ENCODE measurements around the gene RAD52.
A peak's percentile ranks its signal among the peaks of the same experiment; 100 is the strongest.

RAD52 gene

GRCh38 chr12:988646-989045, 39.2 kb upstream of the RAD52 start:
- DNase-seq (ENCODE audit: low read depth): peak; percentile 14

GRCh38 chr12:981961-982360, 32.5 kb upstream of the RAD52 start:
- no peaks in the 10 kb centered on the region for H3K27me3 ChIP-seq (replicated peaks; ENCODE audit: control insufficient read depth, insufficient read depth, low read length)
- H3K4me3 ChIP-seq (ENCODE audit: low read length): no peak overlapping the region
- no peak overlapping the region for H3K9ac ChIP-seq (ENCODE audit: low read length)
- H3K36me3 ChIP-seq (ENCODE audit: control insufficient read depth, insufficient read depth, low read length, severe bottlenecking): no peaks in the 10 kb centered on the region
- H3K9me3 ChIP-seq (ENCODE audit: control insufficient read depth, low read length): no peaks in the 10 kb centered on the region
- DNase-seq (ENCODE audit: low read depth): peak; percentile 22
- peaks cover 11% of the 10 kb centered on the region for H3K4me1 ChIP-seq (ENCODE audit: control insufficient read depth, insufficient read depth, low read length)

More at GRCh38 chr12:988646-989045, 39.2 kb upstream of the RAD52 start:
- Histone ChIP-seq H3K36me3 (ENCODE audit: control insufficient read depth, insufficient read depth, low read length, severe bottlenecking) (no peaks in the 10 kb centered on the region), H3K4me3 (ENCODE audit: low read length) (peak overlapping the region; percentile 94), H3K9ac (ENCODE audit: low read length) (peak overlapping the region; percentile 99), H3K4me1 (ENCODE audit: control insufficient read depth, insufficient read depth, low read length) (peaks cover 38% of the 10 kb centered on the region), H3K27me3 (replicated peaks; ENCODE audit: control insufficient read depth, insufficient read depth, low read length) (no peaks in the 10 kb centered on the region), H3K9me3 (ENCODE audit: control insufficient read depth, low read length) (no peaks in the 10 kb centered on the region)

GRCh38 chr12:981176-981828, 31.8 kb upstream of the RAD52 start:
- Histone ChIP-seq H3K4me1 (ENCODE audit: control insufficient read depth, insufficient read depth, low read length) (peaks cover 11% of the 10 kb centered on the region), H3K9ac (ENCODE audit: low read length) (no peak overlapping the region), H3K36me3 (ENCODE audit: control insufficient read depth, insufficient read depth, low read length, severe bottlenecking) (no peaks in the 10 kb centered on the region), H3K9me3 (ENCODE audit: control insufficient read depth, low read length) (no peaks in the 10 kb centered on the region), H3K4me3 (ENCODE audit: low read length) (no peak overlapping the region), H3K27me3 (replicated peaks; ENCODE audit: control insufficient read depth, insufficient read depth, low read length) (no peaks in the 10 kb centered on the region)
- no peak for DNase-seq (ENCODE audit: low read depth)

- Histone ChIP-seq H3K9me3 (ENCODE audit: control insufficient read depth, low read length) (no peaks in the 10 kb centered on the region), H3K4me1 (ENCODE audit: control insufficient read depth, insufficient read depth, low read length) (peaks cover 11% of the 10 kb centered on the region), H3K36me3 (ENCODE audit: control insufficient read depth, insufficient read depth, low read length, severe bottlenecking) (peaks cover 3% of the 10 kb centered on the region), H3K27me3 (replicated peaks; ENCODE audit: control insufficient read depth, insufficient read depth, low read length) (no peaks in the 10 kb centered on the region), H3K9ac (ENCODE audit: low read length) (no peak overlapping the region), H3K4me3 (ENCODE audit: low read length) (no peak overlapping the region)
- DNase-seq (ENCODE audit: low read depth): no peak
Observed at GRCh38 chr12:979349-979748, 29.9 kb upstream of the RAD52 start.

GRCh38 chr12:977156-977555, 27.7 kb upstream of the RAD52 start:
- no peaks in the 10 kb centered on the region for H3K27me3 ChIP-seq (replicated peaks; ENCODE audit: control insufficient read depth, insufficient read depth, low read length)
- H3K9ac ChIP-seq (ENCODE audit: low read length): no peak overlapping the region
- no peak overlapping the region for H3K4me3 ChIP-seq (ENCODE audit: low read length)
- H3K4me1 ChIP-seq (ENCODE audit: control insufficient read depth, insufficient read depth, low read length): peaks cover 8% of the 10 kb centered on the region
- no peaks in the 10 kb centered on the region for H3K9me3 ChIP-seq (ENCODE audit: control insufficient read depth, low read length)
- peaks cover 3% of the 10 kb centered on the region for H3K36me3 ChIP-seq (ENCODE audit: control insufficient read depth, insufficient read depth, low read length, severe bottlenecking)
- DNase-seq (ENCODE audit: low read depth): no peak

GRCh38 chr12:976644-977043, 27.1 kb upstream of the RAD52 start:
- Histone ChIP-seq H3K9ac (ENCODE audit: low read length) (no peak overlapping the region), H3K4me1 (ENCODE audit: control insufficient read depth, insufficient read depth, low read length) (peaks cover 3% of the 10 kb centered on the region), H3K9me3 (ENCODE audit: control insufficient read depth, low read length) (no peaks in the 10 kb centered on the region), H3K36me3 (ENCODE audit: control insufficient read depth, insufficient read depth, low read length, severe bottlenecking) (peaks cover 3% of the 10 kb centered on the region), H3K4me3 (ENCODE audit: low read length) (no peak overlapping the region), H3K27me3 (replicated peaks; ENCODE audit: control insufficient read depth, insufficient read depth, low read length) (no peaks in the 10 kb centered on the region)
- DNase-seq (ENCODE audit: low read depth): no peak

- no peak for DNase-seq (ENCODE audit: low read depth)
- no peak overlapping the region for H3K4me3 ChIP-seq (ENCODE audit: low read length)
Observed at GRCh38 chr12:974271-974862, 24.9 kb upstream of the RAD52 start.

GRCh38 chr12:971991-972390, 22.5 kb upstream of the RAD52 start:
- Histone ChIP-seq H3K36me3 (ENCODE audit: control insufficient read depth, insufficient read depth, low read length, severe bottlenecking) (peaks cover 3% of the 10 kb centered on the region), H3K27me3 (replicated peaks; ENCODE audit: control insufficient read depth, insufficient read depth, low read length) (no peaks in the 10 kb centered on the region), H3K9ac (ENCODE audit: low read length) (no peak overlapping the region), H3K9me3 (ENCODE audit: control insufficient read depth, low read length) (no peaks in the 10 kb centered on the region), H3K4me3 (ENCODE audit: low read length) (no peak overlapping the region), H3K4me1 (ENCODE audit: control insufficient read depth, insufficient read depth, low read length) (no peaks in the 10 kb centered on the region)
- DNase-seq (ENCODE audit: low read depth): no peak

More at GRCh38 chr12:974271-974862, 24.9 kb upstream of the RAD52 start:
- H3K4me1 ChIP-seq (ENCODE audit: control insufficient read depth, insufficient read depth, low read length): no peaks in the 10 kb centered on the region
- H3K27me3 ChIP-seq (replicated peaks; ENCODE audit: control insufficient read depth, insufficient read depth, low read length): no peaks in the 10 kb centered on the region
- H3K9me3 ChIP-seq (ENCODE audit: control insufficient read depth, low read length): no peaks in the 10 kb centered on the region
- peaks cover 3% of the 10 kb centered on the region for H3K36me3 ChIP-seq (ENCODE audit: control insufficient read depth, insufficient read depth, low read length, severe bottlenecking)
- no peak overlapping the region for H3K9ac ChIP-seq (ENCODE audit: low read length)

GRCh38 chr12:969821-970220, 20.3 kb upstream of the RAD52 start:
- Histone ChIP-seq H3K27me3 (replicated peaks; ENCODE audit: control insufficient read depth, insufficient read depth, low read length) (no peaks in the 10 kb centered on the region), H3K4me1 (ENCODE audit: control insufficient read depth, insufficient read depth, low read length) (no peaks in the 10 kb centered on the region), H3K4me3 (ENCODE audit: low read length) (no peak overlapping the region), H3K9ac (ENCODE audit: low read length) (no peak overlapping the region), H3K9me3 (ENCODE audit: control insufficient read depth, low read length) (no peaks in the 10 kb centered on the region), H3K36me3 (ENCODE audit: control insufficient read depth, insufficient read depth, low read length, severe bottlenecking) (peaks cover 3% of the 10 kb centered on the region)
- DNase-seq (ENCODE audit: low read depth): no peak

GRCh38 chr12:968545-968944, 19.1 kb upstream of the RAD52 start:
- Histone ChIP-seq H3K9ac (ENCODE audit: low read length) (no peak overlapping the region), H3K27me3 (replicated peaks; ENCODE audit: control insufficient read depth, insufficient read depth, low read length) (no peaks in the 10 kb centered on the region), H3K9me3 (ENCODE audit: control insufficient read depth, low read length) (no peaks in the 10 kb centered on the region), H3K4me1 (ENCODE audit: control insufficient read depth, insufficient read depth, low read length) (no peaks in the 10 kb centered on the region), H3K36me3 (ENCODE audit: control insufficient read depth, insufficient read depth, low read length, severe bottlenecking) (no peaks in the 10 kb centered on the region), H3K4me3 (ENCODE audit: low read length) (no peak overlapping the region)
- DNase-seq (ENCODE audit: low read depth): no peak

GRCh38 chr12:967641-968040, 18.1 kb upstream of the RAD52 start:
- no peaks in the 10 kb centered on the region for H3K27me3 ChIP-seq (replicated peaks; ENCODE audit: control insufficient read depth, insufficient read depth, low read length)
- H3K9ac ChIP-seq (ENCODE audit: low read length): no peak overlapping the region
- no peaks in the 10 kb centered on the region for H3K9me3 ChIP-seq (ENCODE audit: control insufficient read depth, low read length)
- no peaks in the 10 kb centered on the region for H3K4me1 ChIP-seq (ENCODE audit: control insufficient read depth, insufficient read depth, low read length)
- no peak overlapping the region for H3K4me3 ChIP-seq (ENCODE audit: low read length)
- H3K36me3 ChIP-seq (ENCODE audit: control insufficient read depth, insufficient read depth, low read length, severe bottlenecking): no peaks in the 10 kb centered on the region
- DNase-seq (ENCODE audit: low read depth): no peak

- no peaks in the 10 kb centered on the region for H3K4me1 ChIP-seq (ENCODE audit: control insufficient read depth, insufficient read depth, low read length)
- DNase-seq (ENCODE audit: low read depth): no peak
- H3K9me3 ChIP-seq (ENCODE audit: control insufficient read depth, low read length): no peaks in the 10 kb centered on the region
- no peaks in the 10 kb centered on the region for H3K36me3 ChIP-seq (ENCODE audit: control insufficient read depth, insufficient read depth, low read length, severe bottlenecking)
- no peaks in the 10 kb centered on the region for H3K27me3 ChIP-seq (replicated peaks; ENCODE audit: control insufficient read depth, insufficient read depth, low read length)
- no peak overlapping the region for H3K4me3 ChIP-seq (ENCODE audit: low read length)
- H3K9ac ChIP-seq (ENCODE audit: low read length): no peak overlapping the region
Observed at GRCh38 chr12:966724-967123, 17.2 kb upstream of the RAD52 start.

Data from adipocyte (in vitro differentiated cells).